Stomach (tissue), 8 donors: ENCODE data around the gene LASP1NB.

Experiments used
- DNase-seq, 2 donors: peaks; one replicate each; pipeline versions ENCODE4 v3.0.0 to v3.0.0-alpha.2; 2013 to 2019
- H3K27ac ChIP-seq, 5 donors: fragments of 200-600 bp in 4 of 5; sonication (generic) in 4 of 5; one replicate each; pipeline ENCODE4 v1.5.1; 2013 to 2019; ENCODE audit warnings: mild to moderate bottlenecking in 1 of 5, moderate library complexity in 1 of 5
- H3K27me3 ChIP-seq, 3 donors: fragments of 200-600 bp; sonication (generic); one replicate each; pipeline ENCODE4 v1.5.1; 2017 to 2019; ENCODE audit warnings: mixed run types in 1 of 3
- H3K36me3 ChIP-seq, 4 donors: fragments of 200-600 bp; sonication (generic); 1 replicate in 3 of 4; 2 replicates in 1 of 4; pipeline ENCODE4 v1.5.1; 2016 to 2019
- H3K4me1 ChIP-seq, 4 donors: fragments of 200-600 bp; sonication (generic); one replicate each; pipeline ENCODE4 v1.5.1; 2016 to 2019
- H3K4me3 ChIP-seq, 4 donors: fragments of 200-600 bp; sonication (generic) in 3 of 4; one replicate each; pipeline ENCODE4 v1.5.1; 2016 to 2019; ENCODE audit warnings: mild to moderate bottlenecking in 1 of 4
- H3K9me3 ChIP-seq, 4 donors: fragments of 200-600 bp; sonication (generic); one replicate each; pipeline ENCODE4 v1.5.1; 2016 to 2019
- EP300 ChIP-seq: sonication (generic); formaldehyde crosslinking; IDR thresholded peaks from one replicate; pipeline ENCODE4 v1.6.1; 2017; ENCODE audit warnings: antibody characterized with exemption
- POLR2A ChIP-seq, 4 donors: fragments of 450-650 bp; IDR thresholded peaks; one replicate each; pipeline ENCODE4 v1.6.1; 2016; ENCODE audit warnings: antibody characterized with exemption in 4 of 4, control low read depth in 2 of 4, mild to moderate bottlenecking in 1 of 4, moderate library complexity in 1 of 4
- POLR2AphosphoS5 ChIP-seq, 3 donors: sonication (generic); formaldehyde crosslinking; IDR thresholded peaks; one replicate each; pipeline ENCODE4 v1.6.1; 2016; ENCODE audit warnings: antibody characterized with exemption in 3 of 3
- WGBS, 5 donors: extraction: QIAGEN DNeasy Blood & Tissue Kit in 3 of 5; methylation state at CpG; one replicate each; pipeline versions ENCODE4 v1.1.5 to v1.1.7; 2013 to 2018; 5-methylcytosine and 5-hydroxymethylcytosine counted together
- intact Hi-C: fragments of 100-400 bp; cut with DNase I; formaldehyde crosslinking; loops from one replicate; pipeline ENCODE4 v1.15.1; 2023; ENCODE audit warnings: low total_unique reads
- TF ChIP-seq, protein P1 (sequence below), 7 experiments: fragments of 450-650 bp in 4 of 7; fragments of 200-600 bp in 3 of 7; sonication (generic) in 3 of 7; IDR thresholded peaks; one replicate each; pipeline ENCODE4 v1.5.1; 2016 to 2019; ENCODE audit warnings: antibody characterized with exemption in 7 of 7, control low read depth in 2 of 7, mild to moderate bottlenecking in 1 of 7
- donor health status: healthy with polysubstance abuse.
- donor health status: Bipolar disorder and iron deficiency.
- donor health status: healthy.

The LASP1NB gene

DNA sequence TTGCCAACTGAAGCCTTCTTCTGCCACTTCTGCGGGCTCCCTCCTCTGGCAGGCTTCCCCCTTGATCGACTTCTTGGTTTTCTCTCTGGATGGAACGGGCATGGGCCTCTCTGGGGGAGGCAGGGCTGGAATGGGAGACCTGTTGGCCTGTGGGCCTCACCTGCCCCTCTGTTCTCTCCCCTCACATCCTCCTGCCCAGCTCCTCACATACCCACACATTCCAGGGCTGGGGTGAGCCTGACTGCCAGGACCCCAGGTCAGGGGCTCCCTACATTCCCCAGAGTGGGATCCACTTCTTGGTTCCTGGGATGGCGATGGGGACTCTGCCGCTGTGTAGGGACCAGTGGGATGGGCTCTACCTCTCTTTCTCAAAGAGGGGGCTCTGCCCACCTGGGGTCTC is 6.5 kb upstream of the LASP1NB start:
- Histone ChIP-seq H3K4me3 (no peak overlapping the region), H3K27me3 (no peaks in the 10 kb centered on the region), H3K9me3 (no peaks in the 10 kb centered on the region), H3K4me1 (peaks cover 21 to 68% (median 50%) of the 10 kb centered on the region in 4 donors), H3K27ac (peak overlapping the region in 2 of 5 donors; percentile 43 to 78), H3K36me3 (peaks cover 50 to 76% (median 69%) of the 10 kb centered on the region in 4 donors)
- intact Hi-C loops = no loop called here
- no peak for DNase-seq
- 92 to 94% (median 93%) methylated on average over 5 of the region's 5 CpGs for WGBS, 5 donors
- TF ChIP-seq, protein P1, sequence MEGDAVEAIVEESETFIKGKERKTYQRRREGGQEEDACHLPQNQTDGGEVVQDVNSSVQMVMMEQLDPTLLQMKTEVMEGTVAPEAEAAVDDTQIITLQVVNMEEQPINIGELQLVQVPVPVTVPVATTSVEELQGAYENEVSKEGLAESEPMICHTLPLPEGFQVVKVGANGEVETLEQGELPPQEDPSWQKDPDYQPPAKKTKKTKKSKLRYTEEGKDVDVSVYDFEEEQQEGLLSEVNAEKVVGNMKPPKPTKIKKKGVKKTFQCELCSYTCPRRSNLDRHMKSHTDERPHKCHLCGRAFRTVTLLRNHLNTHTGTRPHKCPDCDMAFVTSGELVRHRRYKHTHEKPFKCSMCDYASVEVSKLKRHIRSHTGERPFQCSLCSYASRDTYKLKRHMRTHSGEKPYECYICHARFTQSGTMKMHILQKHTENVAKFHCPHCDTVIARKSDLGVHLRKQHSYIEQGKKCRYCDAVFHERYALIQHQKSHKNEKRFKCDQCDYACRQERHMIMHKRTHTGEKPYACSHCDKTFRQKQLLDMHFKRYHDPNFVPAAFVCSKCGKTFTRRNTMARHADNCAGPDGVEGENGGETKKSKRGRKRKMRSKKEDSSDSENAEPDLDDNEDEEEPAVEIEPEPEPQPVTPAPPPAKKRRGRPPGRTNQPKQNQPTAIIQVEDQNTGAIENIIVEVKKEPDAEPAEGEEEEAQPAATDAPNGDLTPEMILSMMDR (IDR thresholded peaks at IDR 0.05) = no peak
- TF ChIP-seq POLR2AphosphoS5 (IDR thresholded peaks at IDR 0.05) (no peak), EP300 (no peak), POLR2A (IDR thresholded peaks at IDR 0.05) (no peak)

GRCh38 chr17:38919316-38920078 is 5.9 kb upstream of the LASP1NB start:
- Histone ChIP-seq H3K4me1 (peaks cover 21 to 67% (median 47%) of the 10 kb centered on the region in 4 donors), H3K9me3 (no peaks in the 10 kb centered on the region), H3K27ac (peak overlapping the region in 3 of 5 donors; percentile 8 to 78 (median 46)), H3K4me3 (no peak overlapping the region), H3K36me3 (peaks cover 49 to 70% (median 63%) of the 10 kb centered on the region in 4 donors), H3K27me3 (no peaks in the 10 kb centered on the region)
- WGBS, 5 donors = 91 to 97% (median 95%) methylated on average over 16 of the region's 16 CpGs
- TF ChIP-seq POLR2A (IDR thresholded peaks at IDR 0.05) (no peak), POLR2AphosphoS5 (IDR thresholded peaks at IDR 0.05) (no peak), EP300 (no peak)
- TF ChIP-seq, protein P1 (IDR thresholded peaks at IDR 0.05) = no peak
- peak in 1 of 2 donors; percentile 23 for DNase-seq
- intact Hi-C loops = no loop called here

DNA sequence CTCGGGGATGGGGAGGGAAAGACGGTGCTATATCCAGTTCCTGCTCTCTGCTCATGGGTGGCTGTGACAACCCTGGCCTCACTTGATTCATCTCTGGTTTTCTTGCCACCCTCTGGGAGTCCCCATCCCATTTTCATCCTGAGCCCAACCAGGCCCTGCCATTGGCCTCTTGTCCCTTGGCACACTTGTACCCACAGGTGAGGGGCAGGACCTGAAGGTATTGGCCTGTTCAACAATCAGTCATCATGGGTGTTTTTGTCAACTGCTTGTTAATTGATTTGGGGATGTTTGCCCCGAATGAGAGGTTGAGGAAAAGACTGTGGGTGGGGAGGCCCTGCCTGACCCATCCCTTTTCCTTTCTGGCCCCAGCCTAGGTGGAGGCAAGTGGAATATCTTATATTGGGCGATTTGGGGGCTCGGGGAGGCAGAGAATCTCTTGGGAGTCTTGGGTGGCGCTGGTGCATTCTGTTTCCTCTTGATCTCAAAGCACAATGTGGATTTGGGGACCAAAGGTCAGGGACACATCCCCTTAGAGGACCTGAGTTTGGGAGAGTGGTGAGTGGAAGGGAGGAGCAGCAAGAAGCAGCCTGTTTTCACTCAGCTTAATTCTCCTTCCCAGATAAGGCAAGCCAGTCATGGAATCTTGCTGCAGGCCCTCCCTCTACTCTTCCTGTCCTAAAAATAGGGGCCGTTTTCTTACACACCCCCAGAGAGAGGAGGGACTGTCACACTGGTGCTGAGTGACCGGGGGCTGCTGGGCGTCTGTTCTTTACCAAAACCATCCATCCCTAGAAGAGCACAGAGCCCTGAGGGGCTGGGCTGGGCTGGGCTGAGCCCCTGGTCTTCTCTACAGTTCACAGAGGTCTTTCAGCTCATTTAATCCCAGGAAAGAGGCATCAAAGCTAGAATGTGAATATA is 4.8 kb upstream of the LASP1NB start:
- no peaks in the 10 kb centered on the region for H3K27me3 ChIP-seq
- peaks cover 15 to 66% (median 48%) of the 10 kb centered on the region in 4 donors for H3K4me1 ChIP-seq
- peak overlapping the region in 4 of 5 donors; percentile 46 to 78 (median 60) for H3K27ac ChIP-seq
- no peak overlapping the region for H3K4me3 ChIP-seq
- TF ChIP-seq POLR2A (IDR thresholded peaks at IDR 0.05) (no peak), EP300 (no peak), POLR2AphosphoS5 (IDR thresholded peaks at IDR 0.05) (no peak)
- TF ChIP-seq, protein P1 (IDR thresholded peaks at IDR 0.05) = no peak
- 67 to 83% (median 80%) methylated on average over 9 of the region's 9 CpGs for WGBS, 5 donors
- intact Hi-C loops = no loop called here
- H3K9me3 ChIP-seq = no peaks in the 10 kb centered on the region
- DNase-seq = peak in 1 of 2 donors; percentile 9
- peaks cover 38 to 58% (median 52%) of the 10 kb centered on the region in 4 donors for H3K36me3 ChIP-seq

DNA sequence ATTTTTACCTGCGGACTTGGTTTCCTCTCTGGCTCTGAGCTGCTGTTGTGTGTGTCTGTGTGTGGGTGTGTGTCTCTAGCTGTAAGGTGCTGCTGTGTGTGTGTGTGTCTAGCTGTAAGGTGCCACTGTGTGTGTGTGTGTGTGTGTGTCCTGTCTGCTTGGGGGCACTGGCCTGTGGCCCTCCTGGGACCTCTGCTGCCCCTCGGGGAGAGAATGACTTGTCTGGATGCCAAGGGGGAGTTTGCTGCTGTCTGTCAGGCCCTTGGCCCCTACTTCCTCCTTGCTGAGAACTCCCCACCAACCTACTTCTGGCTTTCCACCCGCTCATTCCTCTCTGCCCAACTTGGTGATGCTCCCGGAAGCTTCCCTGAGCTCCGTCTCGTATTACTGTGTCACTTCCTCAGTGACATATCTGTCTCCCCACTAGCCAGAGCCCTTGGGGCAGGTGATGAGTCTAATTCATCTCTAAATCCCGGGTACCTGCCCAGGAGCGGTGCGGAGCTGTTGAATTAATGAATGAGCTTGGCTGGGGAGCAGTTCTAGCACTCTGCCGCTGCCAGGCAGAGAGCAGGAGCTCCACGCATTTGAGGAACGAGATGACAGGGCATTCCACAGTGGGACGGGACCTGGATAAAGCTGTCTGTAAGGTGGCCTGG is 3.5 kb upstream of the LASP1NB start:
- peaks cover 27 to 46% (median 39%) of the 10 kb centered on the region in 4 donors for H3K36me3 ChIP-seq
- no peak overlapping the region for H3K4me3 ChIP-seq
- no peaks in the 10 kb centered on the region for H3K9me3 ChIP-seq
- no peak for TF ChIP-seq POLR2AphosphoS5 (IDR thresholded peaks at IDR 0.05)
- TF ChIP-seq POLR2A (IDR thresholded peaks at IDR 0.05) = no peak
- TF ChIP-seq, protein P1 (IDR thresholded peaks at IDR 0.05) = no peak
- TF ChIP-seq EP300 = no peak
- intact Hi-C loops = no loop called here
- H3K27ac ChIP-seq = peak overlapping the region in 4 of 5 donors; percentile 46 to 78 (median 60)
- peak in 1 of 2 donors; percentile 24 for DNase-seq
- peaks cover 19 to 78% (median 54%) of the 10 kb centered on the region in 4 donors for H3K4me1 ChIP-seq
- WGBS, 5 donors = 62 to 75% (median 70%) methylated on average over 13 of the region's 13 CpGs
- H3K27me3 ChIP-seq = no peaks in the 10 kb centered on the region
